Neural progenitor cell (in vitro differentiated cells): ENCODE results near the gene ANO4. TPM values are rescaled to one million over a fixed set of nuclear protein-coding genes. Genes with fewer than 3 reads are reported as not detected.

Source experiments
- DNase-seq: peaks from one replicate; pipeline ENCODE4 v3.0.0-alpha.2; 2016; ENCODE audit warnings: low spot score
- H2AFZ ChIP-seq: fragments of 200-600 bp; sonication (generic); replicated peaks from 2 replicates; pipeline ENCODE4 v1.6.1; 2016; ENCODE audit warnings: antibody characterized with exemption
- H3F3A ChIP-seq: fragments of 200-600 bp; sonication (generic); 2 replicates; pipeline ENCODE4 v1.6.1; 2016; ENCODE audit warnings: antibody characterized with exemption, low read depth
- H3K27ac ChIP-seq: fragments of 200-600 bp; sonication (generic); 2 replicates; pipeline ENCODE4 v1.5.1; 2016; ENCODE audit warnings: mild to moderate bottlenecking
- H3K27me3 ChIP-seq: fragments of 200-600 bp; sonication (generic); 2 replicates; pipeline ENCODE4 v1.6.1; 2016; ENCODE audit warnings: mild to moderate bottlenecking, moderate library complexity
- H3K36me3 ChIP-seq: fragments of 200-600 bp; sonication (generic); 2 replicates; pipeline ENCODE4 v1.5.1; 2016
- H3K4me1 ChIP-seq: fragments of 200-600 bp; sonication (generic); 2 replicates; pipeline ENCODE4 v1.6.1; 2016; ENCODE audit warnings: mixed run types
- H3K4me2 ChIP-seq: fragments of 200-600 bp; sonication (generic); 2 replicates; pipeline ENCODE4 v1.6.1; 2016
- H3K4me3 ChIP-seq: fragments of 200-600 bp; sonication (generic); 2 replicates; pipeline ENCODE4 v1.5.1; 2016
- H3K79me2 ChIP-seq: fragments of 200-600 bp; sonication (generic); 2 replicates; pipeline ENCODE4 v1.6.1; 2016; ENCODE audit warnings: low read depth
- H3K9ac ChIP-seq: fragments of 200-600 bp; sonication (generic); 2 replicates; pipeline ENCODE4 v1.6.1; 2016
- H3K9me3 ChIP-seq: fragments of 200-600 bp; sonication (generic); 2 replicates; pipeline ENCODE4 v1.5.1; 2016; ENCODE audit warnings: low read depth
- H4K20me1 ChIP-seq: fragments of 200-600 bp; sonication (generic); 2 replicates; pipeline ENCODE4 v1.6.1; 2016; ENCODE audit warnings: low read depth
- H3K27ac Mint-ChIP-seq: 3 replicates; pipeline ENCODE4 v1.8.0; 2021; ENCODE audit warnings: mixed read lengths
- H3K27me3 Mint-ChIP-seq: 2 replicates; pipeline ENCODE4 v1.8.0; 2022; ENCODE audit warnings: low read depth, mild to moderate bottlenecking, inconsistent platforms, moderate library complexity, mixed read lengths; ENCODE audit not compliant: insufficient read depth
- H3K36me3 Mint-ChIP-seq: 3 replicates; pipeline ENCODE4 v1.8.0; 2021; ENCODE audit warnings: mixed read lengths
- H3K4me1 Mint-ChIP-seq: 3 replicates; pipeline ENCODE4 v1.8.0; 2021; ENCODE audit warnings: mixed read lengths
- H3K4me3 Mint-ChIP-seq: 3 replicates; pipeline ENCODE4 v1.8.0; 2021; ENCODE audit warnings: mild to moderate bottlenecking, moderate library complexity, mixed read lengths
- H3K9me3 Mint-ChIP-seq: 3 replicates; pipeline ENCODE4 v1.8.0; 2020; ENCODE audit warnings: mixed read lengths
- CTCF ChIP-seq: fragments of 200-600 bp; sonication (generic); IDR thresholded peaks from 2 replicates; pipeline ENCODE4 v1.5.1; 2017; ENCODE audit warnings: antibody characterized with exemption, mild to moderate bottlenecking
- EZH2 ChIP-seq: fragments of 200-600 bp; sonication (generic); IDR thresholded peaks from 2 replicates; pipeline ENCODE4 v1.6.1; 2017; ENCODE audit warnings: antibody characterized with exemption, mild to moderate bottlenecking, moderate library complexity
- EZH2phosphoT487 ChIP-seq: fragments of 200-600 bp; sonication (generic); IDR thresholded peaks from 2 replicates; pipeline ENCODE4 v1.6.1; 2017; ENCODE audit warnings: antibody characterized with exemption
- total RNA-seq: library from RNA; depleted of rRNA; stranded (reverse); fragments of >200 nt; gene quantifications from 2 replicates; pipeline ENCODE4 v1.2.3, GENCODE V29; 2015; ENCODE audit warnings: low replicate concordance

Gene ANO4
- total RNA-seq, 1 donor from 2014 or later, result not detected

- H3K27ac Mint-ChIP-seq, result no peak overlapping the region
- TF ChIP-seq CTCF, result no peak
- no peak for TF ChIP-seq EZH2phosphoT487
- no peaks in the 10 kb centered on the region for H3K27me3 Mint-ChIP-seq
- Histone ChIP-seq H2AFZ (no peak overlapping the region), H3K9ac (no peak overlapping the region), H3K4me2 (no peak overlapping the region), H3K79me2 (no peaks in the 10 kb centered on the region), H3K36me3 (no peaks in the 10 kb centered on the region), H3K27ac (no peak overlapping the region), H3K9me3 (no peaks in the 10 kb centered on the region), H3K27me3 (no peaks in the 10 kb centered on the region), H4K20me1 (no peaks in the 10 kb centered on the region), H3K4me1 (no peaks in the 10 kb centered on the region), H3K4me3 (no peak overlapping the region), H3F3A (no peaks in the 10 kb centered on the region)
- no peaks in the 10 kb centered on the region for H3K36me3 Mint-ChIP-seq
- H3K4me3 Mint-ChIP-seq, result no peak overlapping the region
- peaks cover 3% of the 10 kb centered on the region for H3K4me1 Mint-ChIP-seq
- no peaks in the 10 kb centered on the region for H3K9me3 Mint-ChIP-seq
- no peak for DNase-seq
These were observed 280.5 kb downstream of the ANO4 start for GRCh38 chr12:101074940-101075680.

- Histone ChIP-seq H3K4me3 (no peak overlapping the region), H3K9me3 (no peaks in the 10 kb centered on the region), H2AFZ (no peak overlapping the region), H3K9ac (no peak overlapping the region), H3F3A (no peaks in the 10 kb centered on the region), H3K79me2 (no peaks in the 10 kb centered on the region), H3K4me2 (no peak overlapping the region), H3K4me1 (no peaks in the 10 kb centered on the region), H3K27me3 (no peaks in the 10 kb centered on the region), H3K36me3 (no peaks in the 10 kb centered on the region), H3K27ac (no peak overlapping the region), H4K20me1 (no peaks in the 10 kb centered on the region)
- H3K27me3 Mint-ChIP-seq, result no peaks in the 10 kb centered on the region
- no peaks in the 10 kb centered on the region for H3K9me3 Mint-ChIP-seq
- no peak for DNase-seq
- H3K4me1 Mint-ChIP-seq, result peaks cover 3% of the 10 kb centered on the region
- H3K36me3 Mint-ChIP-seq, result no peaks in the 10 kb centered on the region
- no peak for TF ChIP-seq EZH2phosphoT487
- no peak for TF ChIP-seq EZH2
- TF ChIP-seq CTCF, result no peak
- H3K4me3 Mint-ChIP-seq, result no peak overlapping the region
- no peak overlapping the region for H3K27ac Mint-ChIP-seq
These were observed 282.3 kb downstream of the ANO4 start for GRCh38 chr12:101076921-101077320.

GRCh38 chr12:101077791-101078528, 283.4 kb downstream of the ANO4 start:
- Histone ChIP-seq H3K9ac (no peak overlapping the region), H3K4me3 (no peak overlapping the region), H3K27me3 (no peaks in the 10 kb centered on the region), H3K27ac (no peak overlapping the region), H3F3A (no peaks in the 10 kb centered on the region), H3K9me3 (no peaks in the 10 kb centered on the region), H3K36me3 (no peaks in the 10 kb centered on the region), H2AFZ (no peak overlapping the region), H3K79me2 (no peaks in the 10 kb centered on the region), H3K4me2 (no peak overlapping the region), H3K4me1 (no peaks in the 10 kb centered on the region), H4K20me1 (no peaks in the 10 kb centered on the region)
- Mint-ChIP-seq H3K9me3 (no peaks in the 10 kb centered on the region), H3K4me3 (no peak overlapping the region), H3K27ac (no peak overlapping the region), H3K36me3 (no peaks in the 10 kb centered on the region), H3K27me3 (no peaks in the 10 kb centered on the region), H3K4me1 (peaks cover 3% of the 10 kb centered on the region)
- DNase-seq, result no peak
- TF ChIP-seq CTCF (no peak), EZH2 (no peak), EZH2phosphoT487 (no peak)
